DOHH2 (cell line): ENCODE results near the gene UBE2N.
A peak's percentile ranks its signal among the peaks of the same experiment; 100 is the strongest.
"Not testable (repeated sequence)": the region's sequence is repeated elsewhere in the genome, so short reads cannot be mapped to it uniquely, and the experiment has no call there.

Source experiments
- H3F3A ChIP-seq: fragments of 200-600 bp; sonication (generic), shearing (Covaris generic); 2 replicates; pipeline ENCODE4 v1.6.0; 2016; ENCODE audit warnings: antibody characterized with exemption, mild to moderate bottlenecking; ENCODE audit not compliant: control insufficient read depth, insufficient read depth
- H3K27ac ChIP-seq: fragments of 200-600 bp; sonication (generic); 2 replicates; pipeline ENCODE4 v1.5.1; 2014; ENCODE audit warnings: low read depth, mild to moderate bottlenecking, low read length, moderate library complexity
- H3K27me3 ChIP-seq: fragments of 200-600 bp; sonication (generic); 2 replicates; pipeline ENCODE4 v1.6.1; 2014; ENCODE audit warnings: mild to moderate bottlenecking, low read length, mixed read lengths; ENCODE audit not compliant: control insufficient read depth
- H3K36me3 ChIP-seq: fragments of 200-600 bp; sonication (generic); 2 replicates; pipeline ENCODE4 v1.6.1; 2014; ENCODE audit warnings: mild to moderate bottlenecking, low read length, moderate library complexity, mixed read lengths; ENCODE audit not compliant: control insufficient read depth
- H3K4me1 ChIP-seq: fragments of 200-600 bp; sonication (generic); 2 replicates; pipeline ENCODE4 v1.6.1; 2014; ENCODE audit warnings: mild to moderate bottlenecking, low read length, mixed read lengths; ENCODE audit not compliant: control insufficient read depth
- H3K4me2 ChIP-seq: fragments of 200-600 bp; sonication (generic); 2 replicates; pipeline ENCODE4 v1.6.0; 2014; ENCODE audit warnings: mild to moderate bottlenecking, low read length, moderate library complexity
- H3K4me3 ChIP-seq: fragments of 200-600 bp; sonication (generic); 2 replicates; pipeline ENCODE4 v1.5.1; 2014; ENCODE audit warnings: mild to moderate bottlenecking, low read length, mixed read lengths
- H3K79me2 ChIP-seq: fragments of 200-600 bp; sonication (generic); 2 replicates; pipeline ENCODE4 v1.6.1; 2014; ENCODE audit warnings: mild to moderate bottlenecking, low read length, mixed read lengths; ENCODE audit not compliant: control insufficient read depth
- H3K9me2 ChIP-seq: fragments of 200-600 bp; sonication (generic); replicated peaks from 2 replicates; pipeline ENCODE4 v1.6.1; 2014; ENCODE audit warnings: mild to moderate bottlenecking, low read length, mixed read lengths; ENCODE audit not compliant: control insufficient read depth
- H3K9me3 ChIP-seq: fragments of 200-600 bp; sonication (generic); 2 replicates; pipeline ENCODE4 v1.6.1; 2014; ENCODE audit warnings: antibody characterized with exemption, low read length, mixed read lengths; ENCODE audit not compliant: control insufficient read depth, insufficient read depth
- H4K20me1 ChIP-seq: fragments of 200-600 bp; sonication (generic); 2 replicates; pipeline ENCODE4 v1.6.0; 2014; ENCODE audit warnings: low read depth, mild to moderate bottlenecking, antibody characterized with exemption, low read length, moderate library complexity; ENCODE audit not compliant: control insufficient read depth, insufficient read depth
- EZH2phosphoT487 ChIP-seq: fragments of 200-600 bp; sonication (generic); IDR thresholded peaks from 2 replicates; pipeline ENCODE4 v1.6.1; 2017; ENCODE audit warnings: borderline replicate concordance, mild to moderate bottlenecking, antibody characterized with exemption, low read length, moderate library complexity, mixed read lengths
- TF ChIP-seq, protein P1 (sequence below): fragments of 200-600 bp; sonication (generic); IDR thresholded peaks from one replicate; pipeline ENCODE4 v1.5.1; 2014; ENCODE audit warnings: antibody characterized with exemption, mild to moderate bottlenecking, low read depth, low read length; ENCODE audit not compliant: poor library complexity, severe bottlenecking

The UBE2N gene

DNA sequence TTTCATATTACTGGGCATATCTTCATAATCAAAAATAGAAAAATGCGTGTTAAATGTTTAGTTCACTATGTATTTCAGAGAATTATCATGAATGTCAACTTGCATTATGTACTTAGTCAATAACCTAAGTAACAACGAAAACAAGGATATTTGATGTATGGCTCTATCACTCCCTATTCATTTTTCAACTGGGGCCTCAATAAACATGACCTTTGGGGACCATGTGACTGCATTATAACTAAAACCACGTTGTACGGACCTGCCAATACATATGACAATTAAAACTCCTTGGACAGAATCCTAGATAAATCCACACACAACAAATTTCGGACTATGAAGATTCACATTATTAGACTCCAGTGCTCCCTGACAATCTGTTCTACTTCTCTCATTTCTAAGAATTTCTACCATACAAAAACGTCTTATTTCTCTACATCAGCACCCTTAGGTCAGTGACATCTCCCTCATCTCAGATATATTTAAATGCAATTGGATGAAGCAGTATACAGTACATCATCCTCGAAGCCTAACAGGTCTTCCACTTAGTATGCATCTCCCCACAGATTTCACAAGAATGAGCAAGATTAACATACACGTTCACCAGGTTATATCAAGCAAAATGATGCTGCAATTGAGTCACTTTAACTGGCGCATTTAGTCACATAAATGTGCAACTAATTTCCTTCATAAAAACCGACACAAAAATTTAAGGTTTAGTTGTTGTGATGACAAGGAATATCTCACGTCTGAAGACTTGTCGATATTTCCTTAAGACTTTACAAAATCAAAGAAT, 1.5 kb downstream of the UBE2N start:
- Histone ChIP-seq H3K9me3 (no peaks in the 10 kb centered on the region), H3K9me2 (no peaks in the 10 kb centered on the region), H3K27ac (peak overlapping the region; percentile 77), H3K27me3 (no peaks in the 10 kb centered on the region; the same call in 1 of the 2 replicates), H3K4me3 (peak overlapping the region; percentile 94), H3K4me2 (peak overlapping the region; percentile 95), H3F3A (peaks cover 9% of the 10 kb centered on the region), H3K4me1 (peaks cover 68% of the 10 kb centered on the region), H3K36me3 (peaks cover 27% of the 10 kb centered on the region), H4K20me1 (peaks cover 45% of the 10 kb centered on the region), H3K79me2 (peaks cover 82% of the 10 kb centered on the region)
- no peak for TF ChIP-seq EZH2phosphoT487
- TF ChIP-seq, protein P1, sequence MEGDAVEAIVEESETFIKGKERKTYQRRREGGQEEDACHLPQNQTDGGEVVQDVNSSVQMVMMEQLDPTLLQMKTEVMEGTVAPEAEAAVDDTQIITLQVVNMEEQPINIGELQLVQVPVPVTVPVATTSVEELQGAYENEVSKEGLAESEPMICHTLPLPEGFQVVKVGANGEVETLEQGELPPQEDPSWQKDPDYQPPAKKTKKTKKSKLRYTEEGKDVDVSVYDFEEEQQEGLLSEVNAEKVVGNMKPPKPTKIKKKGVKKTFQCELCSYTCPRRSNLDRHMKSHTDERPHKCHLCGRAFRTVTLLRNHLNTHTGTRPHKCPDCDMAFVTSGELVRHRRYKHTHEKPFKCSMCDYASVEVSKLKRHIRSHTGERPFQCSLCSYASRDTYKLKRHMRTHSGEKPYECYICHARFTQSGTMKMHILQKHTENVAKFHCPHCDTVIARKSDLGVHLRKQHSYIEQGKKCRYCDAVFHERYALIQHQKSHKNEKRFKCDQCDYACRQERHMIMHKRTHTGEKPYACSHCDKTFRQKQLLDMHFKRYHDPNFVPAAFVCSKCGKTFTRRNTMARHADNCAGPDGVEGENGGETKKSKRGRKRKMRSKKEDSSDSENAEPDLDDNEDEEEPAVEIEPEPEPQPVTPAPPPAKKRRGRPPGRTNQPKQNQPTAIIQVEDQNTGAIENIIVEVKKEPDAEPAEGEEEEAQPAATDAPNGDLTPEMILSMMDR: no peak

DNA sequence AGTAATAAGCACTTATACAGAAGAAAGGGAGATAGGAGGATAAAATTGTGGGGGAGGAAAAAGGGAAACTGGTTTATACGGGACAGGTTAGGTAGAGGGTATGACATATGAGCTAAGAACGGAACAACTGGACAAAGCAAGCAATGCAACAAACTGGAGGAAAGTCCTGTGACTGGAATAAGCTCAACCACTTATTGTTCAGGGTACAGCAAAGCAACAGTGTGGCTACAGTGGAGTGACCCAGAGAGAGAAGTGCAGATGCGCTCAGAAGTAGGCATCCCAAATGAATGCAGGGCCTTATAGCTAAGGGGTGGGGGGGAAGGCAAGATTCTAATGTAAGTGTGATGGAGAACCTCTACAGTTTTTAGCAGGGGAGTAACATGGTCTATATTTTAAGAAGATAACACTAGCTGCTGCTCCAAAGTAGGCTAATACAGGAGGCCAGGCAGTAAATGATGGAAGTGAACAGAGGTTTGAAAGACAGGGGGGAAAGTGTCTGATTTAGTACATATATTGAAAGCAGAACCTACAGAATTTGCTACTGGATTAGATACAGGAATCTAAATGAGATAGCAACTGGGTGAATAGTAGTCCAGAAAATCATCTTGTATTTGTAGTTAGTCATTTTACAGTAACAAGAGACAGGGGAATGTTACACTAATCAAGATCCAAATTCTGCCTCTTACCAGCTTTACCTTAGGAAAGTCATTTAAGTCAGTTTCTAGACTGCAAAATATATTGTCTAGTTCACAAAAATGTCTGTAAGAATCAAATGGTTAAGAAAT, 3.3 kb downstream of the UBE2N start:
- peak overlapping the region; percentile 78 for H3K27ac ChIP-seq
- peak overlapping the region; percentile 95 for H3K4me2 ChIP-seq
- peaks cover 96% of the 10 kb centered on the region for H3K79me2 ChIP-seq

DNA sequence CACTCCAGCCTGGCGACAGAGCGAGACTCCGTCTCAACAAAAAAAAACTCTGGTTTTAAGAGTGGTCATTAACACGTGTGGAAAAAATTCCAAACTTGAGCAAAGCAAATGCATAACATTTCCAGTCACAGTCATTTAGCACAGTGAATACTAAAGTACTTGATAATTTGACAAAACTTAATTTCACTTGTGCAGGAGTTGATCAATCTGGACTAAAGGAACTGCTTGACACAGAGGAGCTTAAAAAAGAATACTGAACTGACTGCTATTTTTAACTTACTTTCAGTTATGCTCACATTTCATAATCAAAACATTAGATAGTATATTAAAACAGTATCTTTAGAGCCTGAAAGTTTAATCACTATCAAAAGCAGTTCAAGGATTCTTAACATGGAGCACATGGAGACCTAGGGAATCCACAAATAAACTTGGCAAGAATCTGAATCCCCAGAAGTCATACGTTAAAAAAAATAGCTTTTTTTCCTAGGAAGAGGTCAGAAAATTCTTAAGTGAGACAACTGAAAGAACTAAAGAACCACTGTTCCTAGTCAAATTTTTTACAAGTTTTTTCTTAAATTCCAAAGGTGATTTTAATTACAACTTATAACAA, 7.4 kb downstream of the UBE2N start:
- Histone ChIP-seq H3K9me3 (no peaks in the 10 kb centered on the region), H4K20me1 (peaks cover 56% of the 10 kb centered on the region), H3K36me3 (peaks cover 27% of the 10 kb centered on the region), H3K27me3 (no peaks in the 10 kb centered on the region), H3K9me2 (no peaks in the 10 kb centered on the region), H3K27ac (peak overlapping the region; percentile 78), H3K4me3 (peak overlapping the region; percentile 94), H3K4me2 (peak overlapping the region; percentile 95), H3K4me1 (peaks cover 94% of the 10 kb centered on the region), H3K79me2 (peaks cover 100% of the 10 kb centered on the region), H3F3A (peaks cover 12% of the 10 kb centered on the region)
- TF ChIP-seq, protein P1: no peak
- TF ChIP-seq EZH2phosphoT487: no peak

More for the DNA sequence above, 3.3 kb downstream of the UBE2N start:
- no peaks in the 10 kb centered on the region for H3K9me3 ChIP-seq
- peak overlapping the region; percentile 94 for H3K4me3 ChIP-seq
- H3K4me1 ChIP-seq: peaks cover 80% of the 10 kb centered on the region
- peaks cover 48% of the 10 kb centered on the region for H4K20me1 ChIP-seq
- no peaks in the 10 kb centered on the region for H3K9me2 ChIP-seq
- H3K27me3 ChIP-seq: no peaks in the 10 kb centered on the region; the same call in 1 of the 2 replicates
- peaks cover 30% of the 10 kb centered on the region for H3K36me3 ChIP-seq
- no peak for TF ChIP-seq EZH2phosphoT487
- TF ChIP-seq, protein P1: no peak
- H3F3A ChIP-seq: peaks cover 11% of the 10 kb centered on the region

DNA sequence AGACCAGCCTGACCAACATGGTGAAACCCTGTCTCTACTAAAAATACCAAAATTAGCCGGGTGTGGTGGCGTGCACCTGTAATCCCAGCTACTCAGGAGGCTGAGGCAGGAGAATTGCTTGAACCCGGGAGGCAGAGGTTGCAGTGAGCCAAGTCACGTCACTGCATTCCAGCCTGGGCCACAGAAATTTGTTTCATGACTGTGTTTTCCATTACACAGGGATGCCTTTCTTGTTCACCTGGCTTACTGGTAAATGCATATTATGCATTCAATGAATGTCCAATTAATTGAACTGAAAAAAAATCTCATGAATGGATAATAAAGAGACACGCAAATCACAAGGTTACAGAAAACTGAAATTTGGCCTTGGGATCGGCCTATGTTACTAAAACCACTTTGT, 9.7 kb downstream of the UBE2N start:
- not testable (repeated sequence) for H3K4me3 ChIP-seq
- peaks cover 94% of the 10 kb centered on the region for H3K4me1 ChIP-seq

More for the DNA sequence above, 9.7 kb downstream of the UBE2N start:
- peaks cover 100% of the 10 kb centered on the region for H3K79me2 ChIP-seq
- H4K20me1 ChIP-seq: peaks cover 47% of the 10 kb centered on the region
- H3F3A ChIP-seq: peaks cover 17% of the 10 kb centered on the region
- H3K9me2 ChIP-seq, H3K27me3 ChIP-seq, H3K9me3 ChIP-seq, H3K27ac ChIP-seq: not testable (repeated sequence)
- peaks cover 26% of the 10 kb centered on the region for H3K36me3 ChIP-seq
- peak overlapping the region; percentile 19; the same call in 1 of the 2 replicates for H3K4me2 ChIP-seq
